ENCODE measurements around the gene STAMBP.

Gene STAMBP

GRCh38 chr2:73825408-73825807 is 3.4 kb upstream of the STAMBP start:
- TF ChIP-seq, protein P1, sequence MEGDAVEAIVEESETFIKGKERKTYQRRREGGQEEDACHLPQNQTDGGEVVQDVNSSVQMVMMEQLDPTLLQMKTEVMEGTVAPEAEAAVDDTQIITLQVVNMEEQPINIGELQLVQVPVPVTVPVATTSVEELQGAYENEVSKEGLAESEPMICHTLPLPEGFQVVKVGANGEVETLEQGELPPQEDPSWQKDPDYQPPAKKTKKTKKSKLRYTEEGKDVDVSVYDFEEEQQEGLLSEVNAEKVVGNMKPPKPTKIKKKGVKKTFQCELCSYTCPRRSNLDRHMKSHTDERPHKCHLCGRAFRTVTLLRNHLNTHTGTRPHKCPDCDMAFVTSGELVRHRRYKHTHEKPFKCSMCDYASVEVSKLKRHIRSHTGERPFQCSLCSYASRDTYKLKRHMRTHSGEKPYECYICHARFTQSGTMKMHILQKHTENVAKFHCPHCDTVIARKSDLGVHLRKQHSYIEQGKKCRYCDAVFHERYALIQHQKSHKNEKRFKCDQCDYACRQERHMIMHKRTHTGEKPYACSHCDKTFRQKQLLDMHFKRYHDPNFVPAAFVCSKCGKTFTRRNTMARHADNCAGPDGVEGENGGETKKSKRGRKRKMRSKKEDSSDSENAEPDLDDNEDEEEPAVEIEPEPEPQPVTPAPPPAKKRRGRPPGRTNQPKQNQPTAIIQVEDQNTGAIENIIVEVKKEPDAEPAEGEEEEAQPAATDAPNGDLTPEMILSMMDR (conservative IDR thresholded peaks at IDR 0.05; ENCODE audit: low read length) = no peak
- no peak for TF ChIP-seq EZH2phosphoT487 (IDR thresholded peaks at IDR 0.05; ENCODE audit: borderline replicate concordance)
- Histone ChIP-seq H3K9me2 (replicated peaks; ENCODE audit: low read depth, low read length) (no peaks in the 10 kb centered on the region), H3K4me1 (ENCODE audit: insufficient read depth, low read length, poor library complexity, severe bottlenecking) (peaks cover 24% of the 10 kb centered on the region), H3K4me2 (ENCODE audit: low read depth, low read length, poor library complexity, severe bottlenecking) (no peak overlapping the region), H3F3A (ENCODE audit: low read depth) (no peaks in the 10 kb centered on the region; the same call in 1 of the 2 replicates), H3K36me3 (ENCODE audit: insufficient read depth, low read length) (no peaks in the 10 kb centered on the region), H3K79me2 (ENCODE audit: insufficient read depth, low read length) (peaks cover 28% of the 10 kb centered on the region), H3K27me3 (ENCODE audit: insufficient read depth, low read length, poor library complexity, severe bottlenecking) (no peaks in the 10 kb centered on the region), H3K9ac (ENCODE audit: low read depth, low read length, poor library complexity, severe bottlenecking) (no peak overlapping the region), H4K20me1 (ENCODE audit: insufficient read depth, low read length, poor library complexity, severe bottlenecking) (peaks cover 6% of the 10 kb centered on the region), H3K9me3 (ENCODE audit: insufficient read depth, low read depth, low read length) (no peaks in the 10 kb centered on the region), H2AFZ (ENCODE audit: low read length) (no peak overlapping the region), H3K4me3 (ENCODE audit: low read length, poor library complexity, severe bottlenecking) (no peak overlapping the region)

GRCh38 chr2:73827018-73827417 is 1.7 kb upstream of the STAMBP start:
- Histone ChIP-seq H3K79me2 (ENCODE audit: insufficient read depth, low read length) (peaks cover 42% of the 10 kb centered on the region), H3K9me3 (ENCODE audit: insufficient read depth, low read depth, low read length) (no peaks in the 10 kb centered on the region), H4K20me1 (ENCODE audit: insufficient read depth, low read length, poor library complexity, severe bottlenecking) (peaks cover 6% of the 10 kb centered on the region), H3K4me2 (ENCODE audit: low read depth, low read length, poor library complexity, severe bottlenecking) (peak overlapping the region; percentile 95), H3K9ac (ENCODE audit: low read depth, low read length, poor library complexity, severe bottlenecking) (no peak overlapping the region), H3K27me3 (ENCODE audit: insufficient read depth, low read length, poor library complexity, severe bottlenecking) (no peaks in the 10 kb centered on the region), H3K36me3 (ENCODE audit: insufficient read depth, low read length) (no peaks in the 10 kb centered on the region), H3K4me3 (ENCODE audit: low read length, poor library complexity, severe bottlenecking) (no peak overlapping the region), H3F3A (ENCODE audit: low read depth) (peaks cover 6% of the 10 kb centered on the region; the same call in 1 of the 2 replicates), H3K9me2 (replicated peaks; ENCODE audit: low read depth, low read length) (no peaks in the 10 kb centered on the region), H2AFZ (ENCODE audit: low read length) (no peak overlapping the region), H3K4me1 (ENCODE audit: insufficient read depth, low read length, poor library complexity, severe bottlenecking) (peaks cover 34% of the 10 kb centered on the region)
- TF ChIP-seq, protein P1 (conservative IDR thresholded peaks at IDR 0.05; ENCODE audit: low read length) = peak; percentile 78
- no peak for TF ChIP-seq EZH2phosphoT487 (IDR thresholded peaks at IDR 0.05; ENCODE audit: borderline replicate concordance)

GRCh38 chr2:73827660-73828388 is 937 bp upstream of the STAMBP start:
- peaks cover 6% of the 10 kb centered on the region for H4K20me1 ChIP-seq (ENCODE audit: insufficient read depth, low read length, poor library complexity, severe bottlenecking)
- H3K9me3 ChIP-seq (ENCODE audit: insufficient read depth, low read depth, low read length) = no peaks in the 10 kb centered on the region
- H3K36me3 ChIP-seq (ENCODE audit: insufficient read depth, low read length) = peaks cover 4% of the 10 kb centered on the region
- H3K27me3 ChIP-seq (ENCODE audit: insufficient read depth, low read length, poor library complexity, severe bottlenecking) = no peaks in the 10 kb centered on the region
- no peaks in the 10 kb centered on the region for H3K9me2 ChIP-seq (replicated peaks; ENCODE audit: low read depth, low read length)
- H3K4me1 ChIP-seq (ENCODE audit: insufficient read depth, low read length, poor library complexity, severe bottlenecking) = peaks cover 40% of the 10 kb centered on the region
- peaks cover 6% of the 10 kb centered on the region; the same call in 1 of the 2 replicates for H3F3A ChIP-seq (ENCODE audit: low read depth)
- peaks cover 47% of the 10 kb centered on the region for H3K79me2 ChIP-seq (ENCODE audit: insufficient read depth, low read length)
- peak overlapping the region; percentile 85 for H3K9ac ChIP-seq (ENCODE audit: low read depth, low read length, poor library complexity, severe bottlenecking)
- H3K4me3 ChIP-seq (ENCODE audit: low read length, poor library complexity, severe bottlenecking) = peak overlapping the region; percentile 77
- peak overlapping the region; percentile 88; the same call in 1 of the 2 replicates for H2AFZ ChIP-seq (ENCODE audit: low read length)
- TF ChIP-seq, protein P1 (conservative IDR thresholded peaks at IDR 0.05; ENCODE audit: low read length) = no peak
- no peak for TF ChIP-seq EZH2phosphoT487 (IDR thresholded peaks at IDR 0.05; ENCODE audit: borderline replicate concordance)
- H3K4me2 ChIP-seq (ENCODE audit: low read depth, low read length, poor library complexity, severe bottlenecking) = peak overlapping the region; percentile 95

All from Loucy (cell line).